Renal cortex interstitium (tissue), 11 donors: ENCODE data around the gene ACSL3. TPM values are rescaled to one million over a fixed set of nuclear protein-coding genes. Genes with fewer than 3 reads are reported as not detected.
A peak's percentile ranks its signal among the peaks of the same experiment; 100 is the strongest.
"Not testable (repeated sequence)": the region's sequence is repeated elsewhere in the genome, so short reads cannot be mapped to it uniquely, and the experiment has no call there.

Source experiments
- DNase-seq, 11 donors: peaks; one replicate each; pipeline ENCODE4 v3.0.0-alpha.2; 2013; ENCODE audit warnings: low read depth in 9 of 11, low spot score in 4 of 11; ENCODE audit errors: extremely low read depth in 1 of 11
- polyA plus RNA-seq, 3 donors: library from polyadenylated mRNA; unstranded; fragments of 120-200 nt; gene quantifications; one replicate each; pipeline ENCODE4 v1.2.1, GENCODE V29; 2013; ENCODE audit not compliant: insufficient read length in 3 of 3

Gene ACSL3
- polyA plus RNA-seq, 3 donors = 64.4 to 82.1 (median 70.0) TPM

GRCh38 chr2:222979484-222979883, 118.6 kb downstream of the ACSL3 start:
- DNase-seq = no peak

DNA sequence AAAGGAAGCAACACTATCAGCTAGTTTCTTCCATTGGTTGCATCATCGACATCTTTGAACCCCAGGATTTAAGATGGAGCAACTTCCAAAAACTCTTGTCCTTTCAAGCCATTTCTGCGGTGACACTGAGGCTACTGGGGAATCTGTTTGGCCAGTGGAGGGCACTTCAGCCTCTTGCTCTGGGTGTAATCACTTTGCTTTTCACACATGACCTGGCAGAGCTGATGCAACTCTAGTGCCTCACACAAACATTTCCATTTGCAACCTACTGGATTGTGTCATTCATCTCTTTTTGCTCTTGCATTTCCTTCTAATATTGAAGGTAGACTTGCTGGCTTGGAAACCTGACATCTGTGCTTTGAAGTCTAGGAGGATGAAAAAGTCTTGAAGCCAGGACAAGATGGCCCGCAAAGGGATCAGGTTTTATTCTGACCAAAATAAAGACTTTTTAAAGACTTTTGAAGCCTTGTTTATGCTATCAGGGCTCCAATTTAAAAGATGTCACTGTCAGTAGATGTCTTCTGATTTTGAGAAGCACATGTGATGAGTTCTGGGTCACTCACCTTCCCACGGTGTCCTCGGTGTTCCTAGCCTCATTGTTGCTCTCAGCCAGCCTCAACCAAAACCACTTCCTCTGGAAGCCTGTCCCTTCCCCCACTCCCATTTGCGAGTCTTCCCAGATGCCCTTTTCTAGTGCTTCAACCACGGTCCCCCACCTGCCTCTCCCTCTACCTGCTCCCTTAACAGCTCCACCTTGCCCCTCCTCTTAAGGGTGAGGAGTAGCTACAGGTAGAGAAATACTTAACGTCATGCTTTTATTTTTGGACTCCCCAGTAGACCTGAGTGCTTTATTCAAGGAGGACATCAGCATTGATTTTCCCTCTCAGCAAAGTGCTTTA, 121.4 kb downstream of the ACSL3 start:
- DNase-seq = peak in 4 of 11 donors; percentile 20 to 34 (median 30)

- no peak for DNase-seq
These were observed 122.1 kb downstream of the ACSL3 start for GRCh38 chr2:222982909-222983265.

DNA sequence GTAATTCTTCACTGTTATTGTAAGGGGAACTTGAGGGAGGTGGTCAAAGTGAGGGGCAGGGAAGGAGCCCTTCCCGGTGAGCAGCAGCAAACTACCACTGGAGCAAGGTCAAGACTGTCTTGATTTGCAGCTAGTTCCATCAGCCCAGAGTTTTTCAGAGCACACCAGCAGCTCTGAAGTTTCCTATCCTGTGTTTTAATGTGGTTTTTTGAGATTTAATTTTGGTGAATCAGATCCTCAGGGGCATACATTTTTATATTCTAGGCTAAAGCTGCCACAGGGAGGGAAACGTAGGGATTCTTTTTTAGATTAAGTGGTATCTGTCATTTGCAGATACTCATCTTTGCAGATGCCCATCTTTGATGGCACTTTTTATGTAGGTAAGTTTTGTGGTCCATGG, 124.1 kb downstream of the ACSL3 start:
- DNase-seq = no peak

GRCh38 chr2:222989431-222989830, 128.6 kb downstream of the ACSL3 start:
- DNase-seq = no peak

- not testable (repeated sequence) for DNase-seq
These were observed 129.4 kb downstream of the ACSL3 start for GRCh38 chr2:222990206-222990605.

GRCh38 chr2:222992137-222992536, 131.3 kb downstream of the ACSL3 start:
- no peak for DNase-seq

Other genes with a start within 250 kb of the ACSL3 start
- gene FARSB, start 204.9 kb upstream of the ACSL3 start, polyA plus RNA-seq = 10 to 100 TPM; 26.2 to 28.8 (median 26.8) TPM
- gene MOGAT1, start 189.4 kb upstream of the ACSL3 start, polyA plus RNA-seq = under 1 TPM in 1 of 3 donors, not detected in 2; 0.24 TPM
- 10 to 100 TPM; 12.8 to 20.0 (median 18.5) TPM for gene KCNE4, start 191.2 kb downstream of the ACSL3 start, polyA plus RNA-seq